Adrenal gland (tissue), 5 donors: Measurements from ENCODE around the gene MET.

Experiments used
- POLR2A ChIP-seq, 2 donors: fragments of 450-650 bp; IDR thresholded peaks; one replicate each; pipeline ENCODE4 v1.6.1; 2017; ENCODE audit warnings: antibody characterized with exemption in 2 of 2, mild to moderate bottlenecking in 2 of 2, moderate library complexity in 1 of 2
- TF ChIP-seq, protein P1 (sequence below), 6 experiments: fragments of 450-650 bp in 4 of 6; fragments of 200-600 bp in 2 of 6; sonication (generic) in 1 of 6; IDR thresholded peaks; 1 replicate in 5 of 6; 2 replicates in 1 of 6; pipeline versions ENCODE4 v1.5.1 to v1.8.0; 2016 to 2021; ENCODE audit warnings: antibody characterized with exemption in 6 of 6, mild to moderate bottlenecking in 2 of 6, moderate library complexity in 1 of 6
- donor health status: DM: no; HTN: no; CAD: no.

GRCh38 chr7:116698396-116698795 is 26.4 kb downstream of the MET start:
- TF ChIP-seq, protein P1, sequence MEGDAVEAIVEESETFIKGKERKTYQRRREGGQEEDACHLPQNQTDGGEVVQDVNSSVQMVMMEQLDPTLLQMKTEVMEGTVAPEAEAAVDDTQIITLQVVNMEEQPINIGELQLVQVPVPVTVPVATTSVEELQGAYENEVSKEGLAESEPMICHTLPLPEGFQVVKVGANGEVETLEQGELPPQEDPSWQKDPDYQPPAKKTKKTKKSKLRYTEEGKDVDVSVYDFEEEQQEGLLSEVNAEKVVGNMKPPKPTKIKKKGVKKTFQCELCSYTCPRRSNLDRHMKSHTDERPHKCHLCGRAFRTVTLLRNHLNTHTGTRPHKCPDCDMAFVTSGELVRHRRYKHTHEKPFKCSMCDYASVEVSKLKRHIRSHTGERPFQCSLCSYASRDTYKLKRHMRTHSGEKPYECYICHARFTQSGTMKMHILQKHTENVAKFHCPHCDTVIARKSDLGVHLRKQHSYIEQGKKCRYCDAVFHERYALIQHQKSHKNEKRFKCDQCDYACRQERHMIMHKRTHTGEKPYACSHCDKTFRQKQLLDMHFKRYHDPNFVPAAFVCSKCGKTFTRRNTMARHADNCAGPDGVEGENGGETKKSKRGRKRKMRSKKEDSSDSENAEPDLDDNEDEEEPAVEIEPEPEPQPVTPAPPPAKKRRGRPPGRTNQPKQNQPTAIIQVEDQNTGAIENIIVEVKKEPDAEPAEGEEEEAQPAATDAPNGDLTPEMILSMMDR (IDR thresholded peaks at IDR 0.05): no peak
- TF ChIP-seq POLR2A (IDR thresholded peaks at IDR 0.05): no peak
